NB4 (cell line): ENCODE results near the gene BMPR1A.

Experiments used
- MYC ChIP-seq: IDR thresholded peaks from 2 replicates; pipeline ENCODE4 v1.6.1; 2011; ENCODE audit warnings: low read depth, low read length
- POLR2A ChIP-seq: IDR thresholded peaks from 2 replicates; pipeline ENCODE4 v1.6.1; 2011; ENCODE audit warnings: mild to moderate bottlenecking; ENCODE audit not compliant: insufficient read length; ENCODE audit errors: extremely low read depth
- TF ChIP-seq, protein P1 (sequence below): IDR thresholded peaks from one replicate; pipeline ENCODE4 v1.5.1; 2012; ENCODE audit warnings: low read depth, low read length
- TF ChIP-seq, protein P2 (sequence below): IDR thresholded peaks from 2 replicates; pipeline ENCODE4 v1.6.1; 2011; ENCODE audit warnings: low read depth, low read length

DNA sequence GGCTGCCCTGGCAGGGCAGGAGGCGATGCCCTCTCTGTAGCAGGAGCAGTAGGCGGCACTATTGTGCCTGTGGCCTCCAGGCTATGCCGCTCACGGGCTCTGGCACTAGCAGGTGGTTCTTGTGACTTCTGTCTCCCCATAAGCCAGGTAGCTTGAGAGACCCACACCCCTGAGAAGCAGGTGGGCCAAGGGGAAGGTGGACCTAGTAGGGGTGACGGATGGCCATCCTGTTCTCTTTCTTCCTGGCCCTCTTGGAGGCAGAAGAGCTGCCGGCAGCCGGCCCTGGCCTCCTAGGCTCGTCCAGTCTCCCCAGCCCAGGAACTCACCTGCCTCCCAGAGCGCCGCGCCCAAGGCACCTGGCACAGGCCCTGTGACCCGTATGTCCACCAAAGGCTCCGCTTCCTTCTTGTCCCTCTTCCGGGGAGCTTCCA is 185.6 kb downstream of the BMPR1A start:
- TF ChIP-seq, protein P1, sequence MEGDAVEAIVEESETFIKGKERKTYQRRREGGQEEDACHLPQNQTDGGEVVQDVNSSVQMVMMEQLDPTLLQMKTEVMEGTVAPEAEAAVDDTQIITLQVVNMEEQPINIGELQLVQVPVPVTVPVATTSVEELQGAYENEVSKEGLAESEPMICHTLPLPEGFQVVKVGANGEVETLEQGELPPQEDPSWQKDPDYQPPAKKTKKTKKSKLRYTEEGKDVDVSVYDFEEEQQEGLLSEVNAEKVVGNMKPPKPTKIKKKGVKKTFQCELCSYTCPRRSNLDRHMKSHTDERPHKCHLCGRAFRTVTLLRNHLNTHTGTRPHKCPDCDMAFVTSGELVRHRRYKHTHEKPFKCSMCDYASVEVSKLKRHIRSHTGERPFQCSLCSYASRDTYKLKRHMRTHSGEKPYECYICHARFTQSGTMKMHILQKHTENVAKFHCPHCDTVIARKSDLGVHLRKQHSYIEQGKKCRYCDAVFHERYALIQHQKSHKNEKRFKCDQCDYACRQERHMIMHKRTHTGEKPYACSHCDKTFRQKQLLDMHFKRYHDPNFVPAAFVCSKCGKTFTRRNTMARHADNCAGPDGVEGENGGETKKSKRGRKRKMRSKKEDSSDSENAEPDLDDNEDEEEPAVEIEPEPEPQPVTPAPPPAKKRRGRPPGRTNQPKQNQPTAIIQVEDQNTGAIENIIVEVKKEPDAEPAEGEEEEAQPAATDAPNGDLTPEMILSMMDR, result no peak
- TF ChIP-seq MYC (no peak), POLR2A (no peak)
- TF ChIP-seq, protein P2, sequence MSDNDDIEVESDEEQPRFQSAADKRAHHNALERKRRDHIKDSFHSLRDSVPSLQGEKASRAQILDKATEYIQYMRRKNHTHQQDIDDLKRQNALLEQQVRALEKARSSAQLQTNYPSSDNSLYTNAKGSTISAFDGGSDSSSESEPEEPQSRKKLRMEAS, result no peak
